ENCODE measurements around the gene PNISR. TPM values are rescaled to one million over a fixed set of nuclear protein-coding genes. Genes with fewer than 3 reads are reported as not detected.

PNISR gene
- total RNA-seq, 1 experiment from 2014 or later: 110 TPM

DNA sequence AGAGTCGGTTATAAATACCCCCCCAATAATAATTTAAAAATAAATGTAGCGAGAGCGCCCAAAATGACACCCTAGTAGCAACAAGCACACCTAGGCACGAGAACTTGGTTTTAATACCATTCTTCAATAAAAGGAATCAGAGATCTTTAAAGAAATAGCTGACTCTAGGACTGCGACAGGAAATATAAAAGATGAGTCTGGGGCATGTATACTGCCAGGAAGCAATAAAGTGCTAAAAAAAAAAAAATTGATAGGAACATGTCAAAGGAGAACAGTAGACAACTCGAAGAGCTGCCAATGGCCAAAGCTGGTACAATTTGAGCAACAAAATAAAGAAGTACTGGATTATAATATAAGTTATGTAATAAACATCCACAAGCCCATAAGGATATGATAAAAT, 2.2 kb downstream of the PNISR start:
- no peak overlapping the region for H3K27ac ChIP-seq
- DNase-seq: no peak
- H3K4me1 ChIP-seq: peaks cover 6% of the 10 kb centered on the region

DNA sequence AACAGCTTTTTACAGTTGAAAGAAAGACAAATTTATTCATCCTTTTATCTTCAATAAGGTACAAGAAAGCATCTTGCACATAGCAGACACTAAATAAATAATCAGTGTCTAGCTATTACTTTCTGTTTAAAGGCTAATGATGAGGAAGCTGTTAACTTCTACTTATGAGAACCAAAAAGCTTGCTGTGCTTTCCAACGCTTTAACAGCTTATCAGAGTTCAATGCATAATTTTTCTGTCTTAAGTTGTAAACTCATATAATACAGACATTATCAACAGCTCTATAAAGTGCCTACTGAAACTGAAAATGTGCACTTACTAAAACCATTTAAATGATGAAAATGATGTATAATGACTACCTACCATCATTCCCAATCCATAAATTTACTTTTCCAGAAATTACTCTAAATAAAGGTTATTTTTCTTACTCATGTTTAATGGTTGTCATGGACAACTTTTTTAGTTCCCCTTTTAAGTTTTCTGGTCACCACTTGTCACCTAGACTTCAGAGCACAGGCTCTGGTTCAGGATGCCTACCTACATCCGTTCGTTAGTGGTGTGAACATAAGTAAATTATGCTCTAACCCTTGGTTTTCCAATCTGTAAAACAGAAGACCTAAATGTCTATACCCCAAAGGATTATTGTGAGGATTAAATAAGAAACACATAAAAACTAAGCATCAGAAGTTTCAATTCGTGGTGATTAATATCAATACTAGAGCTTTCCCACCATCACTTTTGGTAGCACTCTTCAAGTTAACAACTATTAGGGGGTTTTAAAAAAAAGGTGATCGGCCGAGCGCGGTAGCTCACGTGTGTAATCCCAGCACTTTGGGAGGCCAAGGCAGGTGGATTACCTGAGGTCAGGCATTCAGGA, 8.0 kb downstream of the PNISR start:
- H3K27me3 ChIP-seq: no peaks in the 10 kb centered on the region
- H3K27ac ChIP-seq: no peak overlapping the region
- H3K9me3 ChIP-seq (replicated peaks): no peaks in the 10 kb centered on the region
- DNase-seq: no peak
- no peak overlapping the region for H3K4me3 ChIP-seq
- H3K4me1 ChIP-seq: no peaks in the 10 kb centered on the region
- H3K36me3 ChIP-seq: peaks cover 38% of the 10 kb centered on the region

More for the DNA sequence above, 2.2 kb downstream of the PNISR start:
- H3K27me3 ChIP-seq: no peaks in the 10 kb centered on the region
- H3K9me3 ChIP-seq (replicated peaks): no peaks in the 10 kb centered on the region
- peaks cover 8% of the 10 kb centered on the region; the same call in 1 of the 2 replicates for H3K36me3 ChIP-seq
- H3K4me3 ChIP-seq: no peak overlapping the region

DNA sequence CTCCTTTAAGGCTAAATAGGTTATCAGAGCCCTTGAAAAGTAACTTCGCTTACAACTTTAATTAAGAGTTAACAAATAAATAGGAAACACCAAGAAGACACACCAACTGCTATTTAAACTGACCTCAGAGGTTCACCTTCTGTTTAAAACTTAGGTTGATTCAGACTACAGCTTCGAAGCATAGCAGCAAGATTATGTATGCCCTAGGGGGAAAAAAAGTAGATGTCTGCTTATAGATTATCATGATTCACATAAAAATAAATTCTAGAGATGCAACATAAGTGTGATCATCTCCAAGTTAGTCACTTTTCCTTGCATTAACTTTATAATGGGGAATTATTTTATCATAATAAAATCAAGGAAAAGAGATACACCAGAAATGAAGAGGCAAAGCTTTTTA, 8.9 kb downstream of the PNISR start:
- Histone ChIP-seq H3K4me1 (no peaks in the 10 kb centered on the region), H3K27ac (no peak overlapping the region), H3K36me3 (peaks cover 40% of the 10 kb centered on the region), H3K9me3 (replicated peaks) (no peaks in the 10 kb centered on the region), H3K4me3 (no peak overlapping the region), H3K27me3 (no peaks in the 10 kb centered on the region)
- no peak for DNase-seq

DNA sequence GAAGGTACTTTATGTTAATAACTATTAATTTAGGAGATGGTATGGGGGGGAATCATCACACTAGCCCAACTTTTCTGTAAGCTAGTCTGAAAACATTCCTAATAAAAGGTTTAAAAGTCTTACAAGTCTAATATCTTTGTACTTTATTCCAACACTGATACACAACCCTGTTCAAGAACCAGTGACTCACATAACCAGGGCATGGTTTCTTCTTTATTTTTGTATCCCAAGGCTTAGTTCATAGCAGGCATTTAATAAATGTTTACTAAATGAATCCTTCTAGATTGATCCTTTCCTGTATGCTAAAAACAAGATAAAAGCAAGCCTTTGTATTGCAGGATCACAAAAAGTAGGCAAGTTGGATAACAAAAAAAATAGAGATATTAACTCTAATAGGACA, 9.7 kb downstream of the PNISR start:
- H3K4me3 ChIP-seq: no peak overlapping the region
- no peaks in the 10 kb centered on the region for H3K27me3 ChIP-seq
- H3K27ac ChIP-seq: no peak overlapping the region
- H3K36me3 ChIP-seq: peaks cover 45% of the 10 kb centered on the region
- H3K9me3 ChIP-seq (replicated peaks): no peaks in the 10 kb centered on the region
- DNase-seq: no peak
- H3K4me1 ChIP-seq: no peaks in the 10 kb centered on the region

DNA sequence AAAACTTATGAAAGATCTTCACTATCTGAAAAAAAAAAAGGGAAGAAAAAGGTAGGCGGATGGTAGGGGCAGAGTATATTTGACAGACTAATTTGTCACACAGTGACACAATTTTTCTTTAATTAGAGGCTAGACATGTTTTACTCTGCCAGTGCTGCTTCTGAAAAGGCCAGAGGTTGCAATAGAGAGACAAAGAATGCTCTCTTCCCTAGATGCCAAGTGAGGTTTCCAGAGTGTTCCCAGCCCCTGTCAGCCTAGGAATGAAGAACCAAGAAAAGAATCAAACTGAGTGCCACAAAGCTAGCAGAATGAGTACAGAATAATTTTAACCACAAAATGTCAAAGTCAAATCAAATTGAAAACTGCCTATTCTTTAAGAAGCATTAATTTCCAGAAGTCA, 13.0 kb downstream of the PNISR start:
- Histone ChIP-seq H3K9me3 (replicated peaks) (no peaks in the 10 kb centered on the region), H3K4me1 (no peaks in the 10 kb centered on the region), H3K36me3 (peaks cover 78% of the 10 kb centered on the region), H3K27me3 (no peaks in the 10 kb centered on the region), H3K4me3 (no peak overlapping the region), H3K27ac (no peak overlapping the region)
- no peak for DNase-seq

DNA sequence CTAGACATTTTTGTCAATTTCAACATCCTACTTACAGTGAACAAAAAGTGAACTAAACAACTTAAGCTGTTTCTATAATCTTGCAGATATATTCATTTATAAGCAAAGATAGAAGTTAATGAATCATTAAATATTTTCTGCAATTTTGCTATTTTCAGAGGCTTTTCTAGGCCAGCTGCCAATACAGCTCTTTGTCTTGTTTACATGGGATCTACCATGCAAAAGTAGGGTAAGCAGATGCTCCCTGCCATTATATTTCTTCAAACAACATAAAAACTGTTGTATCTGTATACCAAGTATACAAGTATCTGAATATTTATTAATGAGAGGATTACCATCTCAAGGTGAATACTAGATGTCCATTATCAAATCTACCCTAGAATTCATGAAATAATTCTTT, 15.4 kb downstream of the PNISR start:
- peaks cover 86% of the 10 kb centered on the region for H3K36me3 ChIP-seq
- H3K27ac ChIP-seq: no peak overlapping the region
- no peak for DNase-seq
- no peak overlapping the region for H3K4me3 ChIP-seq
- H3K4me1 ChIP-seq: no peaks in the 10 kb centered on the region
- H3K9me3 ChIP-seq (replicated peaks): no peaks in the 10 kb centered on the region
- no peaks in the 10 kb centered on the region for H3K27me3 ChIP-seq

DNA sequence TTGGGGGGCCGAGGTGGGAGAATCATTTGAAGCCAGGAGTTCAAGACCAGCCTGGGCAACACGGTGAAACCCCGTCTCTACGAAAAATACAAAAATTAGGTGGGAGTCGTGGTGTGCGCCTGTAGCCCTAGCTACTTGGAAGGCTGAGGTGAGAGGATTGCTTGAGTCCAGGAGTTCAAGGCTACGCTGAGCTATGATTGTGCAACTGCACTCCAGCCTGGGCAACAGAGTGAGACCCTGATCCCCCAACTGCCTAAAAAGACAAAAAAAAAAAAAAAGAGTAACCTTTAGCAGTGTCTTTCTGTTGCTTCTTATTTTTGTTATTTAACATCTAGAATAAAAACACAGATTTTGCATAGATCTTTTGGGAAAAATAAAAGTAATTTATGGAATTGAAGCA, 18.0 kb downstream of the PNISR start:
- Histone ChIP-seq H3K27me3 (no peaks in the 10 kb centered on the region), H3K4me1 (no peaks in the 10 kb centered on the region), H3K4me3 (no peak overlapping the region), H3K27ac (no peak overlapping the region), H3K36me3 (peaks cover 91% of the 10 kb centered on the region), H3K9me3 (replicated peaks) (no peaks in the 10 kb centered on the region)
- no peak for DNase-seq

DNA sequence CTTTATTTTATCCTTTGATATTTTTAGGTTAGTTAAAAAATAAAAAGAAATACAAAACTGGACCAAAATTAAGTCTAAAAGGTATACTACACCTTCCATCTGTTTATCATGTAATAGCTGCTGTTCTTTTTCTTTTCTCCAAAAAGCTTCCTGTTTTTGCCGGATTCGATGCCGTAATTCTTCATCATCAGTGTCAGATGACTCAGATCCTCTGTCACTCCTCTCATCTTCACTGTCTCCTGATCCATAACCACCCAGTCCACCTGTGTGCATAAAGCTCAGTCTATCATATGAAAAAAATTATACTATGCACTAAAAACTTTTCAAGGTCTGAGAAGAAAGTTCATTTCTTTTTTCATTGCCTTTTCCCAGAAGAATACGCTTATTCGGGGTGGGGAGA, 22.7 kb downstream of the PNISR start:
- H3K36me3 ChIP-seq: peaks cover 88% of the 10 kb centered on the region
- no peaks in the 10 kb centered on the region for H3K4me1 ChIP-seq
- no peak overlapping the region for H3K27ac ChIP-seq
- H3K9me3 ChIP-seq (replicated peaks): no peaks in the 10 kb centered on the region
- H3K27me3 ChIP-seq: no peaks in the 10 kb centered on the region
- no peak for DNase-seq
- H3K4me3 ChIP-seq: no peak overlapping the region

DNA sequence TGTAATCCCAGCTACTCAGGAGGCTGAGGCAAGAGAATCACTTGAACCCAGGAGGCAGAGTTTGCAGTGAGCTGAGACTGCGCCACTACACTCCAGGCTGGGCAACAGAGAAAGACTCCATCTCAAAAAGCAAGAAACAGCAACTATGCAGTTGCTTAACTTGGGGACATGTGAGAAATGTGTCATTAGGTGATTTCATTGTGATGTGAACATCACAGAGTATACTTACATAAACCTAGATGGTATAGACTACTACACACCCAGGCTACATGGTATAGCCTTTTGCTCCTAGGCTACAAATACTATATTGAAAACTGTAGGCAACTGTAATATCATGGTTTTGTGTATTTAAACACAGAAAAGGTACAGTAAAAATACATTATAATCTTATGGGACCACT, 27.8 kb downstream of the PNISR start:
- Histone ChIP-seq H3K9me3 (replicated peaks) (no peaks in the 10 kb centered on the region), H3K36me3 (peaks cover 39% of the 10 kb centered on the region), H3K27me3 (no peaks in the 10 kb centered on the region), H3K27ac (no peak overlapping the region), H3K4me1 (no peaks in the 10 kb centered on the region), H3K4me3 (no peak overlapping the region)
- no peak for DNase-seq

DNA sequence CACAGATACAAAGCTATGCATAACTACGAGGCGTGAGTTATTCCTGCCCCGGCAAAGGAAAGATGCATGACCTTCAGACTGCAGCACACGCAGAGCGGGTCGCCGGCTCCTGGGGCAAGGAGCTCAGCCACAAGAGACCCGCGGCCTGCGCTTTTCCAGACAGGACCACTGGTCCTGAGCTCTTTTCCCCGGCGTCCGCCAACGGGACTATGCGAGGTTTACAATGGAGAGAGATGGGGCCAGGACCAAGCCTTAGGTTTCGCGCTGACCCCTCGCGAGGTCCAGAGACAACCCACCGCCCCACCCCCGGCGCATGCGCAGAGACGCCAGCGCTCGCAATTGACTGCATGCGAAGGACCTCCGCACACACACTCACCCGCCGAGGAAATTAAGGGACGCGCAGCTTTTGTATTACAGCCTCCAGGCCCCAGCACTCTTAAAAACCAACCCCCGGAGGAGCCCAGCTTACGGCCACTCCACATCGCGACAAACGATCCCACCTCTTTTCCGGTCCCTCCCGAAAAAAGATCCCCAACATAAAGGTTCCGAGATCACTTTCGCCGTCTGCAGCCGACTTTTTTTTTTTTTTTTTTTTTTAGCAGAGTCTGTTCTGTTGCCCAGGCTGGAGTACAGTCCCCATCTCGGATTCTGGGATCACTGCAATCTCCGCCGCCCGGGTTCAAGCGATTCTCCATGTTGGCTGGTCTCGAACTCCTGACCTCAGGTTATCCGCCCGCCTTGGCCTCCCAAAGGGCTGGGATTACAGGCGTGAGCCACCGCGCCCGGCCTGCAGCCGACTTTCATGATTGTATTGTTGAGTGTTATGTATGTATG, 31.2 kb downstream of the PNISR start, which contains the start of gene COQ3:
COQ3 (minus strand) TSS at position 498 of the 834 bp plus-strand sequence; CDS start at position 482, 16 bp downstream.
- H3K9me3 ChIP-seq (replicated peaks): no peaks in the 10 kb centered on the region
- peak; percentile 87 to 90 for DNase-seq
- H3K27ac ChIP-seq: peak within 1 kb of the TSS; percentile 78
- no peaks in the 10 kb centered on the region for H3K4me1 ChIP-seq
- H3K27me3 ChIP-seq: no peaks in the 10 kb centered on the region
- peak within 1 kb of the TSS; percentile 74 for H3K4me3 ChIP-seq
- peaks cover 6% of the 10 kb centered on the region for H3K36me3 ChIP-seq

DNA sequence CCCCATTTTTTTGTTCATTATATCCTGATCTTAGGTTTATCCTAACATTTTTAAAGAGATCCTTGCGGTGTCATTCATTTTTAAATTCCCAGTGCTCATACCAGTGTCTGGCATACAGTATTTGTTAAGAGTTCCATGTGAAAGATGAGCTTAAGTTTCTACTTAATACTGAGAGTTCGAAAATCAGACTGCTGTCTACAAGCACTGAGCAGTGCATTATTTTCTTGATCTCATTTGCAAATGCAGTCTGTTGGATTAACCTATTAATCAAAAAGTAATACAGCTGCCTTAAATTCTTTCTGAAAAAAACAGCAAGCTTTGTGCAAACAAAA, 31.8 kb downstream of the PNISR start:
- H3K9me3 ChIP-seq (replicated peaks): no peaks in the 10 kb centered on the region
- H3K4me1 ChIP-seq: no peaks in the 10 kb centered on the region
- H3K27ac ChIP-seq: peak overlapping the region; percentile 78
- DNase-seq: no peak
- H3K36me3 ChIP-seq: peaks cover 6% of the 10 kb centered on the region; the same call in 1 of the 2 replicates
- peak overlapping the region; percentile 74 for H3K4me3 ChIP-seq
- H3K27me3 ChIP-seq: no peaks in the 10 kb centered on the region

DNA sequence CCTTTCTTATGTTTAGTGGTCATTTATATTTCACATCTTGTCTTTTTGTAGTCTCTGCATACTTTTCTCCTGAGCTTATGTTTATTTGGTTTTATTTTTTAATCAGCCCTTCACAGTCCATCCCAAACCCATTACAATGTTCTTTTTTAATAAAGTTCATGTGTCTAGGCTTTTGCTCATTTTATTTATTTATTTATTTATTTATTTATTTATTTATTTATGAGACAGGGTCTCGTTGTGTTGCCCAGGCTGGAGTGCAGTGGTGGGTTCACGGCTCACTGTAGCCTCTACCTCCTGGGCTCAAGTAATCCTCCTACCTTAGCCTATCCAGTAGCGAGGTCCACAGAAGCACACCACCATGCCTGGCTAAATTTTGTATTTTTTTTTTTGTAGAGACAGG, 34.2 kb downstream of the PNISR start:
- H3K4me1 ChIP-seq: no peaks in the 10 kb centered on the region
- no peak for DNase-seq
- H3K27ac ChIP-seq: no peak overlapping the region
- H3K27me3 ChIP-seq: no peaks in the 10 kb centered on the region
- no peaks in the 10 kb centered on the region for H3K9me3 ChIP-seq (replicated peaks)
- H3K4me3 ChIP-seq: no peak overlapping the region
- H3K36me3 ChIP-seq: no peaks in the 10 kb centered on the region

DNA sequence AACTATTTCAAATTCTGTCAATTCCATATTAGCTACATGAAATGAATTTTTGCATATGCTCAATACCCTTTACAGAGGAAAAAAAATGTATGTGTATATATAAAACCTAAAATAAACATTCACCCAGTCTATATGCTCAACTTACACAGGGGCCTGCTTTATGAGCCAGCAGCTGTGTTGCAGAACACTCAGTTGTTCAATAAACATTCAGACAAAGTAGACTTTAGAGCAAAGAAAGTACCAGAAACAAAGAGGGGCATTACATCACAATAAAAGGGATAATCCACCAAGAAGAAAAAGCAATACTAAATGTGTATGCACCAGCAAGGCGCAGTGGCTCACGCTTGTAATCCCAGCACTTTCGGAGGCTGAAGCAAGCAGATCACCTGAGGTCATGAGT, 40.6 kb downstream of the PNISR start:
- Histone ChIP-seq H3K27ac (no peak overlapping the region), H3K9me3 (replicated peaks) (no peaks in the 10 kb centered on the region), H3K36me3 (no peaks in the 10 kb centered on the region), H3K4me1 (no peaks in the 10 kb centered on the region), H3K27me3 (no peaks in the 10 kb centered on the region), H3K4me3 (no peak overlapping the region)
- DNase-seq: peak; percentile 19 to 56

DNA sequence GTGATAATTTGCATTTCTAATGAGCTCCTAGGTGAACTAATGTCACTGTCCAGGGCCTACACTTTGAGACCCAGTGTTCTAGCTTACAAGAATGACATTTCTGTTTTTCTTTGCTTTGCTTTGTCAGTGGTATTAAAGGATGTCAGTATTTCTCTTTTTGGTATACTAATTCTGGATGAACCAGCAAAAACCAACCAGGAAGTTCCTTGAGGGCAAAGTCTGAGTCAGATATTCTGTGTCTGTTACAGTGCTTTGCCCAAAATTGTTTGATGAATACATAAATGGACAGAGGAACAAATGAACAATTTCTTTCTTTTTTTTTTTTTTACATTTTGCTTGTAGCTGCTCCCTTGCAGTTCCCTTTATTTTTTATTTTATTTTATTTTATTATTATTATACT, 46.5 kb downstream of the PNISR start:
- H3K36me3 ChIP-seq: no peaks in the 10 kb centered on the region; the same call in 1 of the 2 replicates
- no peak overlapping the region for H3K27ac ChIP-seq
- H3K4me1 ChIP-seq: no peaks in the 10 kb centered on the region
- no peaks in the 10 kb centered on the region for H3K27me3 ChIP-seq
- no peak overlapping the region for H3K4me3 ChIP-seq
- H3K9me3 ChIP-seq (replicated peaks): no peaks in the 10 kb centered on the region
- DNase-seq: no peak

DNA sequence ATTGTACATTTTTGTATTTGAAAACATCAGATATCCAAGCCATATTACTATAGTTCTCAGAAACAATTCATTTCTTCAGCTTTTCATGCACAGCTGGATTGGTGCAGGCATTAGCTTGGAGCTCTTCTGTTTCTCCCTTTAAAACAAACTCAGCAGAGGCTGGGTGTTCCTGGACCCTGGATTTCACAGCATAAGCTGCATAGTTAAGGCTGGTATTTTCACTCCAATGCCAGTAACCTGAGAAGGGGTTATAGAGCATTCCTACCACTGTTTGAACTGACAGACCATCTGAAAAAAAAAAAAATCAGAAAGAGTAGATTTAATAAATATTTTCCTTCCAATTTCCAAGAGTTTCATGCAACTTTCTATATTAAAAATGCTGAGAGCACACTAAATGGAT, 55.6 kb downstream of the PNISR start:
- H3K9me3 ChIP-seq (replicated peaks): no peaks in the 10 kb centered on the region
- no peaks in the 10 kb centered on the region for H3K27me3 ChIP-seq
- DNase-seq: no peak

More for the DNA sequence above, 55.6 kb downstream of the PNISR start:
- Histone ChIP-seq H3K36me3 (no peaks in the 10 kb centered on the region), H3K4me1 (no peaks in the 10 kb centered on the region), H3K4me3 (no peak overlapping the region), H3K27ac (no peak overlapping the region)

All from SJCRH30 (cell line).